Subcutaneous adipose tissue (tissue), 4 donors: ENCODE measurements around the gene NPAS3. TPM values are rescaled to one million over a fixed set of nuclear protein-coding genes. Genes with fewer than 3 reads are reported as not detected.

ENCODE experiments used
- CTCF ChIP-seq: fragments of 450-650 bp; IDR thresholded peaks from one replicate; pipeline ENCODE4 v1.5.1; 2016; ENCODE audit warnings: low read depth, mild to moderate bottlenecking, control low read depth, antibody characterized with exemption, moderate library complexity
- total RNA-seq, 4 donors: library from RNA; depleted of rRNA; stranded (reverse); fragments of >200 nt; gene quantifications; one replicate each; pipeline ENCODE4 v1.1.0, GENCODE V29; 2016

The NPAS3 gene
- total RNA-seq, 4 donors from 2014 or later = 0.51 to 1.3 (median 1.0) TPM

DNA sequence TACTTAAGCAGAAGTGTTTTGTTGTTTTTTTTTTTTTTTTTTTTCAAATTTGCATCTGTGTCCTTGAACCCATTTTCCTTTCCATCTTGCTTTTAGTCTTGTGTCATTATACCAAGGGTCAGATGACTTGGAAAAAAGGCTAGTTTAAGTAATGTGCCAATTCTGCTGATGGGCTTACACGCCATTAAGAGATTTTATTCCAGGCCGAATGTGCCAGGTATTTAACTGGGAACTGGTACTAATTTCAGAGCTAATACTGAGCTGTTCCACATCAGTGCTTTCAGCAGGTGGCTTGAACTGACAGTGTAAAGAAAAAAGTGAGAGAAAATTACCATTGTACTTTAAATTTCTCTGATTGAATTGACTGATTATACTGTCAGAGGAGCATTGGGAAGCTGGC, 224.9 kb downstream of the NPAS3 start:
- TF ChIP-seq CTCF = no peak

DNA sequence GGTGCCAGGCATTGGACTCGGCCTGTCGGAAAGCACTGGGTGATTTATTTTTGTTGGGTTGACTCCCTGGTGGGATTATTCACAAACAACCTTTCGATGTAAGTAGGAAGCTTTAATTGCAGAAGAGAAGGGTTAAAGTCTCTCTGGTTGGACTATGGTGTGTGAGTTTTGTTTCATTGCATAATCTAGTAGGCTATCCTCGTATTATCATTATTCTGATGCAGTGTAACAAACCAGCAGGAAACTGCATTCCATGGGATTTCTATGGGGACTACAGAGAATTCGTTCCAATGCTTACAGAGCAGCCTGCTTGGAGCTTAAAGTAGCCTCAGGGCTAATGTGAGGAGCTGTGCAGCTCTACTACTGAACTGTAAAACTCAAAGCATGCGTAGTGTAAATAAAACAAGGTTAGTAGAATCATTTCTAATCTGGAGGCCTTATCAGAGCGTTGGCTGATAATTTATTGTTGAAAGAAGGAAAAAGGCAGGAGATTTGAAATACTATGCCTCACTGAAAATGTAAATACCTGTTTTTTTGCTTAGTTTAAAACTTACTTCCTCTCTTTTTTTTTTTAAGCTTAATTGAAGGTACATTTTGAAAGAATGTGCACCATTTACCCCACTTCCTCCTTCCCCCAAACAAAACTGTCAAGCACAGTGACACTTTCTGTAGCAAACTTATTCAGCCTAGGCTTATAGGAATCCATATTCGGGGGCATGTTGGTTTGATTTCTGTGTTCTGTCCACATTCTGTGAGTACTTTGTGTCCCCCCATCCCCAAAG, 226.7 kb downstream of the NPAS3 start:
- no peak for TF ChIP-seq CTCF

DNA sequence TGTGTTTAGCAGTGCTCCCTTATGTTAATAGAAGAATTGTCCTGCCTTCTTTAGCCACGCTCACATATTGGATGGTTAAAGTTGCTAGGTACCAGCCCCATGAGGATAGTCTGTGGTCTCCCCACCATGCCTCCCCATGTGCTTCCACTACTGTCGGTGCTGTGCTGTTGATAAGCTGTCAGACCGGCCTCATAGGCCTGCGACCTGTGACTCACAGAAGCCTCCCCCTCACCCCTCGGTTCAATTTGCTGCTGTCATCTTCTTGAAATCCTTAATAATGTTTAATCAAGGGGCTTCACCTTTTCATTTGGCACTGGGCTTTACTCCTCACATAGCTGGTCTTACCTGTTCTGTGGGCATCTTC, 227.2 kb downstream of the NPAS3 start:
- TF ChIP-seq CTCF = no peak

DNA sequence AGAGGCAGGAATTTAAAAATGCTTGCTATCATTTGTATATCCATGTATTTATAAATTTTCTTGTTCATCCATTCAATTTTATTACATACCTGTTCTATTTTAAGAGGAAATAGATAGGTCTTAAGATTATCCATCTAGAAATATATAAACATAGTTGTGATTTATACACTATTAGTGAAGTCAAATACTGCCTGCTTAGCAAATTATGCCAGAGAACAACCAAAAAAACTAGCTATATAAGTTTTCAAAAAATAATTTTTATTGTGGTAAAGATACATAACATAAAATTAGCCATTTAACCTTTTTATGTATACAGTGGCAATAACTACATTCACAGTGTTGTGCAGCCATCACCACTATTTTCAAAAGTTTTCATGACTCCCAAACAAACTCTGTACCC, 237.3 kb downstream of the NPAS3 start:
- no peak for TF ChIP-seq CTCF

DNA sequence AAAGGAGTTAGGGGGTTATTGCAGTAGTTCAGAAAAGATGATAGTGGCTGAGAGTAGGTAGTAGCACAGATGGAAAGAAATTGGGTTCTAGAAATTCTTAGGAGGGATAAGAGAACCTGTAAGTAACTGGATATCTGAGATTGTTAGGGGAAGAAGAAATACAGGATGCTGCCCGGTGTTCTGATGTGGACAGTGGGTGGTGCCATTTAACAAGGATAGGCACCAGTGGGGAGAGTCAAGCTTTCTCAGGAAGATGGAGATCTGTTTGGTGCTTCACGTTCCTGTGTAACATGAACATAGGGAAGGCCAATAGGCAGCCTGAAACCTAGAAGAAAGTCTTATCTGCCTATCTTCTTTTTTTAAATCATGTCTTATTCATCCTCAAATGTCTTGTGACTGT, 245.9 kb downstream of the NPAS3 start:
- TF ChIP-seq CTCF = no peak

GRCh38 chr14:33186656-33187055, 248.0 kb downstream of the NPAS3 start:
- no peak for TF ChIP-seq CTCF

DNA sequence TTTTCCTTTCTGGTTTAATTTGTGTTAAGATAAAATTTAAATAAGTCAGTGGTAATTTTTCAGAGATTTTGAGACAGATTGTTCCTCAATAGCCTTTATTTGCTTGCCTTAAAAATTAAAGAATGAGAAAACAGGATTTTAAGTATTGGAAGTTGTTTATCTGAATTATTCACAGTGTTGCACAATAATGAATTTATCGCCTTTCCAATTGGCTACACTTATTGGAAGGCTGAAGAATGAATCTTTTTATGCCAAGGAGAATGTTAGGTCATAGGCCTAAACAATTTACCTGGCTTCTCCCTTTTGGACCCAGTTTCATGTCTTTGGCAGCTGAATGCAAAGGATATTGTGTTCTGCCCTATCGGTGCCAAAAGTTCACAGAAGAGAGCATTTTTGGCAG, 250.2 kb downstream of the NPAS3 start:
- no peak for TF ChIP-seq CTCF
